ENCODE data around the gene DAO.

The DAO gene

GRCh38 chr12:108921946-108922345 is 42.1 kb downstream of the DAO start:
- no peak for TF ChIP-seq CTCF (IDR thresholded peaks at IDR 0.05)
- DNase-seq: no peak
- Mint-ChIP-seq H3K27me3 (ENCODE audit: low read depth, poor library complexity) (peaks cover 38% of the 10 kb centered on the region), H3K36me3 (ENCODE audit: low read depth) (no peaks in the 10 kb centered on the region), H3K4me3 (no peak overlapping the region), H3K27ac (no peak overlapping the region), H3K9me3 (peaks cover 7% of the 10 kb centered on the region), H3K4me1 (no peaks in the 10 kb centered on the region)

GRCh38 chr12:108922918-108923317 is 43.0 kb downstream of the DAO start:
- Mint-ChIP-seq H3K9me3 (peaks cover 12% of the 10 kb centered on the region), H3K36me3 (ENCODE audit: low read depth) (no peaks in the 10 kb centered on the region), H3K27me3 (ENCODE audit: low read depth, poor library complexity) (peaks cover 38% of the 10 kb centered on the region), H3K4me3 (no peak overlapping the region), H3K4me1 (no peaks in the 10 kb centered on the region), H3K27ac (no peak overlapping the region)
- no peak for DNase-seq
- no peak for TF ChIP-seq CTCF (IDR thresholded peaks at IDR 0.05)

- no peak for TF ChIP-seq CTCF (IDR thresholded peaks at IDR 0.05)
- no peaks in the 10 kb centered on the region for H3K36me3 Mint-ChIP-seq (ENCODE audit: low read depth)
- no peak for DNase-seq
These were observed 48.8 kb downstream of the DAO start for GRCh38 chr12:108928695-108929094.

GRCh38 chr12:108930155-108930554 is 50.3 kb downstream of the DAO start:
- TF ChIP-seq CTCF (IDR thresholded peaks at IDR 0.05): no peak
- H3K27ac Mint-ChIP-seq: peak overlapping the region; percentile 28
- DNase-seq: no peak
- peaks cover 12% of the 10 kb centered on the region for H3K9me3 Mint-ChIP-seq
- H3K4me1 Mint-ChIP-seq: peaks cover 5% of the 10 kb centered on the region
- H3K36me3 Mint-ChIP-seq (ENCODE audit: low read depth): no peaks in the 10 kb centered on the region
- no peak overlapping the region for H3K4me3 Mint-ChIP-seq
- H3K27me3 Mint-ChIP-seq (ENCODE audit: low read depth, poor library complexity): peaks cover 21% of the 10 kb centered on the region

More at GRCh38 chr12:108928695-108929094, 48.8 kb downstream of the DAO start:
- Mint-ChIP-seq H3K27ac (no peak overlapping the region), H3K27me3 (ENCODE audit: low read depth, poor library complexity) (peaks cover 32% of the 10 kb centered on the region), H3K4me3 (no peak overlapping the region), H3K9me3 (peaks cover 12% of the 10 kb centered on the region), H3K4me1 (peaks cover 5% of the 10 kb centered on the region)

GRCh38 chr12:108930756-108931155 is 50.9 kb downstream of the DAO start:
- peaks cover 16% of the 10 kb centered on the region for H3K27me3 Mint-ChIP-seq (ENCODE audit: low read depth, poor library complexity)
- TF ChIP-seq CTCF (IDR thresholded peaks at IDR 0.05): no peak
- peaks cover 5% of the 10 kb centered on the region for H3K4me1 Mint-ChIP-seq
- peaks cover 12% of the 10 kb centered on the region for H3K9me3 Mint-ChIP-seq
- no peak for DNase-seq
- no peak overlapping the region for H3K4me3 Mint-ChIP-seq
- H3K36me3 Mint-ChIP-seq (ENCODE audit: low read depth): no peaks in the 10 kb centered on the region
- H3K27ac Mint-ChIP-seq: peak overlapping the region; percentile 7

GRCh38 chr12:108933949-108934348 is 54.1 kb downstream of the DAO start:
- TF ChIP-seq CTCF (IDR thresholded peaks at IDR 0.05): no peak
- H3K27me3 Mint-ChIP-seq (ENCODE audit: low read depth, poor library complexity): peaks cover 17% of the 10 kb centered on the region
- peaks cover 5% of the 10 kb centered on the region for H3K4me1 Mint-ChIP-seq

More at GRCh38 chr12:108933949-108934348, 54.1 kb downstream of the DAO start:
- no peak for DNase-seq
- Mint-ChIP-seq H3K9me3 (no peaks in the 10 kb centered on the region), H3K36me3 (ENCODE audit: low read depth) (no peaks in the 10 kb centered on the region), H3K27ac (no peak overlapping the region), H3K4me3 (no peak overlapping the region)
